Stimulated activated CD4-positive, alpha-beta T cell treated with anti-CD3 and anti-CD28 coated beads, Interleukin-12 subunit alpha, Interleukin-12 subunit beta, amount 100 ng/mL, for 48 hours (primary cell): ENCODE results near the gene CISTR.
A peak's percentile ranks its signal among the peaks of the same experiment; 100 is the strongest.
"Not testable (repeated sequence)": the region's sequence is repeated elsewhere in the genome, so short reads cannot be mapped to it uniquely, and the experiment has no call there.

Experiments used
- DNase-seq, 3 donors: peaks; one replicate each; pipeline ENCODE4 v3.0.0-alpha.2; 2020; ENCODE audit warnings: low read depth in 2 of 3, low spot score in 1 of 3

CISTR gene

GRCh38 chr12:53751336-53752191 lies at the start of gene CISTR:
CISTR (minus strand) TSS chr12:53751979.
- DNase-seq, result no peak

GRCh38 chr12:53798575-53798974 lies 46.8 kb upstream of the CISTR start:
- no peak for DNase-seq

- no peak for DNase-seq
Measured at GRCh38 chr12:53795927-53796326, 44.1 kb upstream of the CISTR start.

- DNase-seq, result no peak
Measured at GRCh38 chr12:53793221-53793620, 41.4 kb upstream of the CISTR start.

GRCh38 chr12:53791735-53792326 lies 40.1 kb upstream of the CISTR start:
- peak in 2 of 3 donors; percentile 10 to 20 for DNase-seq

- no peak for DNase-seq
Measured at GRCh38 chr12:53789570-53789969, 37.8 kb upstream of the CISTR start.

- DNase-seq, result no peak
Measured at GRCh38 chr12:53788892-53789291, 37.1 kb upstream of the CISTR start.

- DNase-seq, result no peak
Measured at GRCh38 chr12:53786411-53786810, 34.6 kb upstream of the CISTR start.

GRCh38 chr12:53785161-53785560 lies 33.4 kb upstream of the CISTR start:
- DNase-seq, result no peak

GRCh38 chr12:53782093-53782703 lies 30.4 kb upstream of the CISTR start:
- no peak for DNase-seq

GRCh38 chr12:53781228-53781801 lies 29.5 kb upstream of the CISTR start:
- DNase-seq, result no peak

- DNase-seq, result no peak
Measured at GRCh38 chr12:53780323-53780722, 28.5 kb upstream of the CISTR start.

GRCh38 chr12:53779679-53780078 lies 27.9 kb upstream of the CISTR start:
- not testable (repeated sequence) for DNase-seq

- no peak for DNase-seq
Measured at GRCh38 chr12:53777936-53778644, 26.3 kb upstream of the CISTR start.

GRCh38 chr12:53777412-53777811 lies 25.6 kb upstream of the CISTR start:
- DNase-seq, result no peak

GRCh38 chr12:53776872-53777271 lies 25.1 kb upstream of the CISTR start:
- no peak for DNase-seq

- no peak for DNase-seq
Measured at GRCh38 chr12:53775478-53776145, 23.8 kb upstream of the CISTR start.

GRCh38 chr12:53770281-53770680 lies 18.5 kb upstream of the CISTR start:
- no peak for DNase-seq

GRCh38 chr12:53768976-53769375 lies 17.2 kb upstream of the CISTR start:
- DNase-seq, result no peak

GRCh38 chr12:53766881-53767280 lies 15.1 kb upstream of the CISTR start:
- DNase-seq, result no peak

- DNase-seq, result no peak
Measured at GRCh38 chr12:53765891-53766290, 14.1 kb upstream of the CISTR start.
